Spleen (tissue), 11 donors: ENCODE results near the gene JAKMIP3. TPM values are rescaled to one million over a fixed set of nuclear protein-coding genes. Genes with fewer than 3 reads are reported as not detected.

Source experiments
- DNase-seq: peaks from one replicate; pipeline ENCODE4 v3.0.0-alpha.2; 2020
- H3K27ac ChIP-seq, 8 donors: fragments of 200-600 bp; sonication (generic) in 7 of 8; 1 replicate in 4 of 8; 2 replicates in 4 of 8; pipeline versions ENCODE4 v1.5.0 to v1.8.0; 2016 to 2021; ENCODE audit warnings: inconsistent platforms in 4 of 8, mild to moderate bottlenecking in 4 of 8, moderate library complexity in 1 of 8
- H3K27me3 ChIP-seq, 7 donors: fragments of 200-600 bp; sonication (generic) in 6 of 7; replicated peaks in 1 of 7; 1 replicate in 4 of 7; 2 replicates in 3 of 7; pipeline versions ENCODE4 v1.5.0 to v1.8.0; 2016 to 2021; ENCODE audit warnings: inconsistent platforms in 3 of 7, mild to moderate bottlenecking in 1 of 7
- H3K36me3 ChIP-seq, 6 donors: fragments of 200-600 bp; sonication (generic) in 5 of 6; 1 replicate in 4 of 6; 2 replicates in 2 of 6; pipeline versions ENCODE4 v1.5.0 to v1.8.0; 2016 to 2021; ENCODE audit warnings: inconsistent platforms in 2 of 6
- H3K4me1 ChIP-seq, 6 donors: fragments of 200-600 bp; sonication (generic) in 5 of 6; 1 replicate in 3 of 6; 2 replicates in 3 of 6; pipeline versions ENCODE4 v1.5.0 to v1.8.0; 2016 to 2021; ENCODE audit warnings: inconsistent platforms in 3 of 6
- H3K4me3 ChIP-seq, 8 donors: fragments of 200-600 bp; sonication (generic) in 7 of 8; 1 replicate in 4 of 8; 2 replicates in 4 of 8; pipeline versions ENCODE4 v1.5.0 to v1.8.0; 2016 to 2021; ENCODE audit warnings: inconsistent platforms in 4 of 8, mild to moderate bottlenecking in 4 of 8, moderate library complexity in 2 of 8
- H3K9me3 ChIP-seq, 8 donors: fragments of 200-600 bp; sonication (generic) in 7 of 8; 1 replicate in 4 of 8; 2 replicates in 4 of 8; pipeline versions ENCODE4 v1.5.0 to v1.8.0; 2016 to 2021; ENCODE audit warnings: inconsistent platforms in 4 of 8
- CTCF ChIP-seq, 11 experiments: fragments of 200-600 bp in 7 of 11; fragments of 450-650 bp in 4 of 11; sonication (generic) in 4 of 11; IDR thresholded peaks in 8 of 11; conservative IDR thresholded peaks in 3 of 11; 1 replicate in 7 of 11; 2 replicates in 4 of 11; pipeline versions ENCODE4 v1.4.0 to v1.8.0; 2016 to 2021; ENCODE audit warnings: antibody characterized with exemption in 11 of 11, inconsistent platforms in 4 of 11, mild to moderate bottlenecking in 1 of 11
- POLR2A ChIP-seq, 3 donors: fragments of 450-650 bp; IDR thresholded peaks; one replicate each; pipeline ENCODE4 v1.5.1; 2017; ENCODE audit warnings: antibody characterized with exemption in 3 of 3, mild to moderate bottlenecking in 1 of 3
- POLR2AphosphoS5 ChIP-seq, 3 donors: sonication (generic); formaldehyde crosslinking; IDR thresholded peaks; one replicate each; pipeline ENCODE4 v1.5.1; 2017; ENCODE audit warnings: antibody characterized with exemption in 3 of 3
- WGBS, 5 donors: extraction: QIAGEN DNeasy Blood & Tissue Kit in 3 of 5; methylation state at CpG; one replicate each; pipeline versions ENCODE4 v1.1.5 to v1.1.7; 2013 to 2018; 5-methylcytosine and 5-hydroxymethylcytosine counted together
- intact Hi-C: fragments of 100-400 bp; cut with DNase I; formaldehyde crosslinking; loops from one replicate; pipeline ENCODE4 v1.15.0; 2023; ENCODE audit warnings: low total_unique reads
- polyA plus RNA-seq, 3 donors: library from polyadenylated mRNA; stranded (reverse); fragments of 200-250 nt; gene quantifications; one replicate each; pipeline ENCODE4 v1.2.1, GENCODE V29; 2013
- total RNA-seq, 7 donors: library from RNA; depleted of rRNA in 3 of 7; stranded (reverse); fragments of >200 nt in 3 of 7; fragmentation: NEBNext Ultra II Directional in 4 of 7; extraction: Animal tissue kit (Norgen Biotek cat#: 25700) in 4 of 7; gene quantifications; one replicate each; pipeline versions ENCODE4 v1.1.0 to v1.2.1, GENCODE V29; 2016 to 2021
- donor health status: healthy with polysubstance abuse.
- donor health status: DM: no; HTN: no; CAD: no; lungs with moderate emphysema.
- donor health status: DM: no; HTN: no; CAD: no.
- donor health status: Bipolar disorder and iron deficiency.
- donor health status: healthy.
- donor health status: DM: no; HTN: no; CAD: no.
- donor health status: DM: yes; HTN: yes; CAD: no.

The JAKMIP3 gene
- total and polyA plus RNA-seq, 10 donors = 0.06 to 0.92 (median 0.37) TPM

- Histone ChIP-seq H3K27me3 (peaks cover 0 to 33% (median 0%) of the 10 kb centered on the region in 7 donors), H3K36me3 (no peaks in the 10 kb centered on the region), H3K4me3 (no peak overlapping the region), H3K27ac (no peak overlapping the region), H3K4me1 (no peaks in the 10 kb centered on the region), H3K9me3 (no peaks in the 10 kb centered on the region)
- TF ChIP-seq POLR2A (IDR thresholded peaks at IDR 0.05) (no peak), POLR2AphosphoS5 (IDR thresholded peaks at IDR 0.05) (no peak), CTCF (IDR thresholded peaks at IDR 0.05 in 8 of 11, conservative IDR thresholded peaks at IDR 0.05 in 3 of 11) (no peak)
- 66 to 86% (median 78%) methylated on average over 8 of the region's 8 CpGs for WGBS, 5 donors
- intact Hi-C loops = no loop called here
- DNase-seq = no peak
Measured at GRCh38 chr10:132102717-132103110, 37.0 kb downstream of the JAKMIP3 start.

- H3K4me3 ChIP-seq = no peak overlapping the region
- H3K27me3 ChIP-seq = peaks cover 0 to 33% (median 0%) of the 10 kb centered on the region in 7 donors
- no peaks in the 10 kb centered on the region for H3K9me3 ChIP-seq
- WGBS, 5 donors = 58 to 80% (median 70%) methylated on average over 7 of the region's 7 CpGs
- no peaks in the 10 kb centered on the region for H3K36me3 ChIP-seq
- no peak overlapping the region for H3K27ac ChIP-seq
- DNase-seq = no peak
- H3K4me1 ChIP-seq = no peaks in the 10 kb centered on the region
- intact Hi-C loops = no loop called here
- no peak for TF ChIP-seq CTCF (IDR thresholded peaks at IDR 0.05 in 8 of 11, conservative IDR thresholded peaks at IDR 0.05 in 3 of 11)
Measured at GRCh38 chr10:132103116-132103910, 37.6 kb downstream of the JAKMIP3 start.

GRCh38 chr10:132104062-132104461, 38.3 kb downstream of the JAKMIP3 start:
- no peak for TF ChIP-seq CTCF (IDR thresholded peaks at IDR 0.05 in 8 of 11, conservative IDR thresholded peaks at IDR 0.05 in 3 of 11)
- TF ChIP-seq POLR2A (IDR thresholded peaks at IDR 0.05) = no peak
- TF ChIP-seq POLR2AphosphoS5 (IDR thresholded peaks at IDR 0.05) = no peak
- WGBS, 5 donors = 78 to 91% (median 79%) methylated on average over 13 of the region's 13 CpGs
- DNase-seq = no peak

GRCh38 chr10:132104471-132105301, 38.9 kb downstream of the JAKMIP3 start:
- intact Hi-C loops = no loop called here
- WGBS, 5 donors = 82 to 91% (median 89%) methylated on average over 14 to 27 of the region's 27 CpGs
- no peak overlapping the region for H3K27ac ChIP-seq
- TF ChIP-seq POLR2A (IDR thresholded peaks at IDR 0.05) (no peak), POLR2AphosphoS5 (IDR thresholded peaks at IDR 0.05) (no peak), CTCF (IDR thresholded peaks at IDR 0.05 in 8 of 11, conservative IDR thresholded peaks at IDR 0.05 in 3 of 11) (no peak)
- no peaks in the 10 kb centered on the region for H3K4me1 ChIP-seq
- no peaks in the 10 kb centered on the region for H3K9me3 ChIP-seq
- no peak overlapping the region for H3K4me3 ChIP-seq
- H3K36me3 ChIP-seq = no peaks in the 10 kb centered on the region
- DNase-seq = peak; percentile 64
- H3K27me3 ChIP-seq = peaks cover 0 to 28% (median 0%) of the 10 kb centered on the region in 7 donors

More at GRCh38 chr10:132104062-132104461, 38.3 kb downstream of the JAKMIP3 start:
- Histone ChIP-seq H3K27me3 (peaks cover 0 to 33% (median 0%) of the 10 kb centered on the region in 7 donors), H3K4me3 (no peak overlapping the region), H3K9me3 (no peaks in the 10 kb centered on the region), H3K4me1 (no peaks in the 10 kb centered on the region), H3K27ac (no peak overlapping the region), H3K36me3 (no peaks in the 10 kb centered on the region)
- intact Hi-C loops = no loop called here
